Ovary (tissue), 3 donors: Measurements from ENCODE around the gene ANAPC5.

Experiments
- EP300 ChIP-seq: sonication (generic); formaldehyde crosslinking; IDR thresholded peaks from one replicate; pipeline ENCODE4 v1.6.1; 2017; ENCODE audit warnings: antibody characterized with exemption
- POLR2A ChIP-seq: fragments of 450-650 bp; IDR thresholded peaks from one replicate; pipeline ENCODE4 v1.6.1; 2017; ENCODE audit warnings: antibody characterized with exemption, mild to moderate bottlenecking, moderate library complexity
- TF ChIP-seq, protein P1 (sequence below), 3 donors: fragments of 450-650 bp in 2 of 3; fragments of 200-600 bp in 1 of 3; IDR thresholded peaks; one replicate each; pipeline versions ENCODE4 v1.5.1 to v1.8.0; 2016 to 2022; ENCODE audit warnings: antibody characterized with exemption in 3 of 3, mild to moderate bottlenecking in 1 of 3
- donor health status: DM: no; HTN: no; CAD: no.

DNA sequence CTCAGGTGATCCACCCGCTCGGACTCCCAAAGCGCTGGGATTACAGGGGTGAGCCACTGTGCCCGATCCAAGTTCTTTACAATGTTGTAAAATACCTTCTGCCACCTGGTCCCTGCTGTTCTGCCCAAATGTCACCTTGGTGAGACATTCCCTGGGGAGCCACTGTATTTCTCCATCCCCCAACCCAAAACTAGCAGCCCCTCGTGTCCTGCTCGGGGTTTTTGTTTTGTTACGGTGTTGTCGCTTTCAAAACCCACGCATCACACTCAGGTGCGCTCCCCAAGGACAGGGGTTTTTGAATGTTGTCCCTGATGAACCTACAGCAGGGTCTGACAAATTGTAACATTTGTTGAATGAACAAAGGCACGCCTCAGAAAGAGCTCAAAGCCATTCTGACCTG is 93.1 kb downstream of the ANAPC5 start:
- TF ChIP-seq, protein P1, sequence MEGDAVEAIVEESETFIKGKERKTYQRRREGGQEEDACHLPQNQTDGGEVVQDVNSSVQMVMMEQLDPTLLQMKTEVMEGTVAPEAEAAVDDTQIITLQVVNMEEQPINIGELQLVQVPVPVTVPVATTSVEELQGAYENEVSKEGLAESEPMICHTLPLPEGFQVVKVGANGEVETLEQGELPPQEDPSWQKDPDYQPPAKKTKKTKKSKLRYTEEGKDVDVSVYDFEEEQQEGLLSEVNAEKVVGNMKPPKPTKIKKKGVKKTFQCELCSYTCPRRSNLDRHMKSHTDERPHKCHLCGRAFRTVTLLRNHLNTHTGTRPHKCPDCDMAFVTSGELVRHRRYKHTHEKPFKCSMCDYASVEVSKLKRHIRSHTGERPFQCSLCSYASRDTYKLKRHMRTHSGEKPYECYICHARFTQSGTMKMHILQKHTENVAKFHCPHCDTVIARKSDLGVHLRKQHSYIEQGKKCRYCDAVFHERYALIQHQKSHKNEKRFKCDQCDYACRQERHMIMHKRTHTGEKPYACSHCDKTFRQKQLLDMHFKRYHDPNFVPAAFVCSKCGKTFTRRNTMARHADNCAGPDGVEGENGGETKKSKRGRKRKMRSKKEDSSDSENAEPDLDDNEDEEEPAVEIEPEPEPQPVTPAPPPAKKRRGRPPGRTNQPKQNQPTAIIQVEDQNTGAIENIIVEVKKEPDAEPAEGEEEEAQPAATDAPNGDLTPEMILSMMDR (IDR thresholded peaks at IDR 0.05): no peak
- no peak for TF ChIP-seq POLR2A
- no peak for TF ChIP-seq EP300
